ENCODE results near the gene FKBP3. TPM values are rescaled to one million over a fixed set of nuclear protein-coding genes. Genes with fewer than 3 reads are reported as not detected.

Gene FKBP3
- total RNA-seq, 1 donor from 2014 or later = 74.3 TPM

DNA sequence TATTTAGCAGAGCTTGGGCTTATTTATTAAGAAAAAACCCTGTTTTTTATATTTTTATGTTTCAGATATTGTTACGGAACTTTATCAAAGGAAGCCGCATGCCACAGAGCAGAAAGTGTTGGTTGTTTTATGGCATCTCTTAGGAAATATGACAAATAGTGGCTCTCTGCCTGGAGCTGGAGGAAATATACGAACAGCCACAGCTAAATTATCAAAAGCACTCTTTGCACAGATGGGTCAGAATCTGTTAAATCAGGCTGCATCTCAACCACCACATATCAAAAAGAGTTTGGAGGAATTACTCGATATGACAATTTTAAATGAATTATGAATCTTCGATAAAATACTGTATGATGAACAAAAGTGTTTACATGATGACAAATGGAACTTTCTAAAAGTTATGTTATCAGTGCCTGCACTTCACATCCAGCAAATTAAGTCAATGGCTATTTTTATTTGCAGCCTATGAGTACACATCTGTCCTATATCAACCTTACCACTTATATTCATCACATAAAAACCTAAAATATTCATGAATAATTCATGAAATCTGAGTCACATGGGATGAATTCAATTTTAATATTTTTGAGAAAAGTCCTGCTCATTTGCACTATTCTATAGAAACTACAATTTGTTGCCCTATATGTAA is 60.9 kb downstream of the FKBP3 start:
- Mint-ChIP-seq H3K36me3 (peaks cover 10% of the 10 kb centered on the region), H3K4me1 (no peaks in the 10 kb centered on the region), H3K27ac (no peak overlapping the region), H3K9me3 (peaks cover 3% of the 10 kb centered on the region), H3K27me3 (ENCODE audit: low read depth) (no peaks in the 10 kb centered on the region), H3K4me3 (no peak overlapping the region)
- TF ChIP-seq, protein P1, sequence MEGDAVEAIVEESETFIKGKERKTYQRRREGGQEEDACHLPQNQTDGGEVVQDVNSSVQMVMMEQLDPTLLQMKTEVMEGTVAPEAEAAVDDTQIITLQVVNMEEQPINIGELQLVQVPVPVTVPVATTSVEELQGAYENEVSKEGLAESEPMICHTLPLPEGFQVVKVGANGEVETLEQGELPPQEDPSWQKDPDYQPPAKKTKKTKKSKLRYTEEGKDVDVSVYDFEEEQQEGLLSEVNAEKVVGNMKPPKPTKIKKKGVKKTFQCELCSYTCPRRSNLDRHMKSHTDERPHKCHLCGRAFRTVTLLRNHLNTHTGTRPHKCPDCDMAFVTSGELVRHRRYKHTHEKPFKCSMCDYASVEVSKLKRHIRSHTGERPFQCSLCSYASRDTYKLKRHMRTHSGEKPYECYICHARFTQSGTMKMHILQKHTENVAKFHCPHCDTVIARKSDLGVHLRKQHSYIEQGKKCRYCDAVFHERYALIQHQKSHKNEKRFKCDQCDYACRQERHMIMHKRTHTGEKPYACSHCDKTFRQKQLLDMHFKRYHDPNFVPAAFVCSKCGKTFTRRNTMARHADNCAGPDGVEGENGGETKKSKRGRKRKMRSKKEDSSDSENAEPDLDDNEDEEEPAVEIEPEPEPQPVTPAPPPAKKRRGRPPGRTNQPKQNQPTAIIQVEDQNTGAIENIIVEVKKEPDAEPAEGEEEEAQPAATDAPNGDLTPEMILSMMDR (IDR thresholded peaks at IDR 0.05; ENCODE audit: unreplicated experiment) = no peak
- DNase-seq (ENCODE audit: low spot score in 2 of 2, unreplicated experiment in 2 of 2) = no peak

DNA sequence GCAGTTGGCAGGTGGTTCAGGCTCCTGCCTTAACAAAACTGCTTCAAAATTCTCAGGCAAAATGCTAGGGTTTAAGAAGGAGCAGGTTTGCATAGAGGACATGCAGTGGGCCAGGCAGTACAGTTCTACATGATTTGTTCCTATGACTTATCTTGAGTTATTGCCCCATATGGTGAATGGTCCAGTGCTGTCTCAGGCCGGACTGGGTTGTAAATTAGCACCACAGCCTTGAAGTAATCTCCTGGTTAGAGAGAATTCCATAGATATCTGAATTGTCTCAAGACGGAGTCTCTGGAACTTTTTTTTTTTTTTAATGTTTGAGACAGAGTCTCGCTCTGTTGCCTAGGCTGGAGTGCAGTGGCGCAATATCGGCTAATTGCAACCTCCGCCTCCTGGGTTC is 62.2 kb downstream of the FKBP3 start:
- Mint-ChIP-seq H3K27me3 (ENCODE audit: low read depth) (no peaks in the 10 kb centered on the region), H3K4me1 (no peaks in the 10 kb centered on the region), H3K9me3 (peaks cover 3% of the 10 kb centered on the region), H3K27ac (no peak overlapping the region), H3K4me3 (no peak overlapping the region), H3K36me3 (peaks cover 10% of the 10 kb centered on the region)
- TF ChIP-seq, protein P1 (IDR thresholded peaks at IDR 0.05; ENCODE audit: unreplicated experiment) = no peak
- no peak for DNase-seq (ENCODE audit: low spot score in 2 of 2, unreplicated experiment in 2 of 2)

DNA sequence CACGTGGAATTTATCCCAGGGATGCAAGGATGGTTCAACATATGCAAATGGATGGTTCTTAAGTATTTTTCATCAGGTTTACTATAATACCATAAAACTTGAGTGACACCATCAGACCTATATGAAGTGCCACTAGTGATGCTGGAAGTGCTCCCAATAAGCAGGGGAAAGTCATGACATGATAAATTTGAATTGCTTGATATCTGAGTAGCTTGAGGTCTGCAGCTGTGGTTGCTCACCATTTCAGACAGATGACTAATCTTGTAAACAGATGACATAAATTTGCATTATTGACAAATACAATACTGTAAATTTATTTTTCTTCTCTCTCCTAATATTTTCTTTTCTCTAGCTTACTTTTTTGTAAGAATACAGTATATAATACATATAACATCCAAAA is 64.1 kb downstream of the FKBP3 start:
- H3K36me3 Mint-ChIP-seq = peaks cover 12% of the 10 kb centered on the region
- H3K4me3 Mint-ChIP-seq = no peak overlapping the region
- DNase-seq (ENCODE audit: low spot score in 2 of 2, unreplicated experiment in 2 of 2) = no peak
- peaks cover 3% of the 10 kb centered on the region for H3K9me3 Mint-ChIP-seq
- TF ChIP-seq, protein P1 (IDR thresholded peaks at IDR 0.05; ENCODE audit: unreplicated experiment) = no peak
- H3K4me1 Mint-ChIP-seq = peaks cover 4% of the 10 kb centered on the region
- no peak overlapping the region for H3K27ac Mint-ChIP-seq
- H3K27me3 Mint-ChIP-seq (ENCODE audit: low read depth) = no peaks in the 10 kb centered on the region

DNA sequence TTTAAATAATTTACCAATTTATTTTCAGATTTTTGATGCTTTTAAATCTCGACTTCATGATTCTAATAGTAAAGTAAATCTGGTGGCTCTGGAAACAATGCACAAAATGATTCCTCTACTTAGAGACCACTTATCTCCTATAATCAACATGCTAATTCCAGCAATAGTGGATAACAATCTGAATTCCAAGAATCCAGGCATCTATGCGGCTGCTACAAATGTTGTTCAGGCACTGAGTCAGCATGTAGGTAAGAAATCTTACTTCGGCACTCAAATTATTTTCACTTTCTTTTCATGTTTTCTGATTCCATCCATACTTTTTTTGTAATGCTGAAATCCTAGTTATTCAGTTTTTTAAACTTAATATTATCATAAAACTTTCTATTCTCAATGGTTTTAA is 65.9 kb downstream of the FKBP3 start:
- Mint-ChIP-seq H3K9me3 (peaks cover 7% of the 10 kb centered on the region), H3K27me3 (ENCODE audit: low read depth) (no peaks in the 10 kb centered on the region), H3K36me3 (peaks cover 17% of the 10 kb centered on the region), H3K4me3 (no peak overlapping the region), H3K27ac (no peak overlapping the region), H3K4me1 (peaks cover 4% of the 10 kb centered on the region)
- TF ChIP-seq, protein P1 (IDR thresholded peaks at IDR 0.05; ENCODE audit: unreplicated experiment) = no peak
- DNase-seq (ENCODE audit: low spot score in 2 of 2, unreplicated experiment in 2 of 2) = no peak

DNA sequence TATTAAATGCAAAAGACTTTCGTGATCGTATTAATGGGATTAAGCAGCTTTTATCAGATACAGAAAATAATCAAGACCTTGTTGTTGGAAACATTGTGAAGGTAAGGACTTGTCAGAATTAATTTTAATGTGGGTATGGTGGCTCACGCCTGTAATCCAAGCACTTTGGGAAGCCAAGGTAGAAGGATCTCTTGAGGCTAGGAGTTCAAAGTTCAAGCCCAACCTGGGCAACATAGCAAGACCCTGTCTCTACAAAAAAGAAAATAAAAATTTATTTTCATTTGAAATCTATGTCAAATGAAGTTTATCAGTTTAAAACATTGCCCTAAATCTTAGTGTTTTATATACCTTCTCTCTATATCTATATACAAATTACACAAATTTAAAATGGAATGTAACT is 67.6 kb downstream of the FKBP3 start:
- H3K36me3 Mint-ChIP-seq = peaks cover 20% of the 10 kb centered on the region
- no peak overlapping the region for H3K4me3 Mint-ChIP-seq
- TF ChIP-seq, protein P1 (IDR thresholded peaks at IDR 0.05; ENCODE audit: unreplicated experiment) = no peak
- no peak overlapping the region for H3K27ac Mint-ChIP-seq
- H3K4me1 Mint-ChIP-seq = peaks cover 4% of the 10 kb centered on the region
- peaks cover 7% of the 10 kb centered on the region for H3K9me3 Mint-ChIP-seq
- DNase-seq (ENCODE audit: low spot score in 2 of 2, unreplicated experiment in 2 of 2) = no peak
- no peaks in the 10 kb centered on the region for H3K27me3 Mint-ChIP-seq (ENCODE audit: low read depth)
